HG03575 (cell line): ENCODE measurements around the gene ABCD3.
A peak's percentile ranks its signal among the peaks of the same experiment; 100 is the strongest.
"Not testable (repeated sequence)": the region's sequence is repeated elsewhere in the genome, so short reads cannot be mapped to it uniquely, and the experiment has no call there.

ENCODE experiments used
- ATAC-seq: cut with Tn5 transposase; IDR thresholded peaks from one replicate; pipeline ENCODE4 v1.9.1; 2021; ENCODE audit not compliant: unreplicated experiment, insufficient number of reproducible peaks, low FRiP score; ENCODE audit errors: extremely low read depth

The ABCD3 gene

DNA sequence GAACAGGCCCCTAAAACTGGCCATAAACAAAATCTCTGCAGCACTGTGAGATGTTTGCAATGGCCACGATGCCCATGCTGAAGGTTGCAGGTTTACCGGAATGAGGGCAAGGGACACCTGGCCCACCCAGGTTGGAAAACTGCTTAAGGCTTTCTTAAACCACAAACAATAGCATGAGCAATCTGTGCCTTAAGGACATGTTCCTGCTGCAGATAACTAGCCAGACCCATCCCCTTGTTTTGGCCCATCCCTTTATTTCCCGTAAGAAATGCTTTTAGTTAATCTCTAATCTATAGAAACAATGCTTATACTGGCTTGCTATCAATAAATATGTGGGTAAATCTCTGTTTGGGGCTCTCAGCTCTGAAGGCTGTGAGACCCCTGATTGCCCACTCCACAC lies 26.6 kb downstream of the ABCD3 start:
- ATAC-seq = not testable (repeated sequence)

DNA sequence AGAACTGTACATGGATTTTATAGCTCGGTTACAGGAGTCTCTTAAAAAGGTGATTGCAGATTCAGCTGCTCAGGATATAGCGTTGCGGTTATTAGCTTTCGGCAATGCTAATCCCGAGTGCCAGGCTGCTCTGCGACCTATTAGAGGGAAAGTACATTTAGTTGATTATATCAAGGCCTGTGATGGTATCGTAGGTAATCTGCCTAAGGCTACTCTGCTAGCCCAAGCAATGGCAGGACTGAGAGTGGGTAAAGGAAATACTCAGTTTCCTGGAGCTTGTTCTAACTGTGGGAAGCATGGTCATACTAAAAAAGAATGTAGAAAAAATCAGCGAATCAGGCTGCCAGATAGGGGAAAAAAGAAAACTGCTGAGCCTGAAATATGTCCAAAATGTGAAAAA lies 27.5 kb downstream of the ABCD3 start:
- ATAC-seq = not testable (repeated sequence)

- not testable (repeated sequence) for ATAC-seq
Measured at GRCh38 chr1:94446177-94446576, 28.0 kb downstream of the ABCD3 start.

DNA sequence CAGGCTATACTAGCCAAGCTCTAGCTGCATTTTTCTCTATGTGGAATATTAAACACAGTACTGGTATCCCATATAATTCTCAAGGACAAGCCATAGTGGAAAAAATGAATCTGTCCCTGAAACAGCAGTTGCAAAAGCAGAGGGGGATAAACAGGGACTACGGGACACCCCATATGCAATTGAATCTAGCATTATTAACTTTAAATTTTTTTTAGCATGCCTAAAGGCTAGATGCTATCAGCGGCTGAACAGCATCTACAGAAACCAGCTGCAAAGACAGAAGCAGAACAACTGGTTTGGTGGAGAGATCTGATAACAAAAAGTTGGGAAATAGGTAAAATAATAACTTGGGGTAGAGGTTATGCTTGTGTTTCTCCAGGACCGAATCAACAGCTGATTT lies 30.6 kb downstream of the ABCD3 start:
- ATAC-seq = not testable (repeated sequence)

DNA sequence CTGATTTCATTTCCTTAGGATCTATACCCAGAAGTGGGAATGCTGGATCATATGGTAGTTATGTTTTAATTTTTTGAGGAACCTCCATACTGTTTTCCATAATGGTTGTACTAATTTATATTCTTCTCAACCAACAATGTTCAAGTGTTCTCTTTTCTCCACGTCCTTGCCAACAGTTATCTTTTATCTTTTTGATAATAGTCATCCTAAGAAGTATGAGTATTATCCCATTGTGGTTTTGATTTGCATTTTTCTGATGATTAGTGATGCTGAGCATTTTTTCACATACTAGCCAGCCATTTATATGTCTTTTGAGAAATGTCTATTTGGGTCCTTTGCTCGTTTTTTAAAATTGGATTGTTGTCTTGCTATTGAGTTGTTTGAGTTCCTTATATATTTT lies 38.5 kb downstream of the ABCD3 start:
- no peak for ATAC-seq

- no peak for ATAC-seq
Measured at GRCh38 chr1:94462606-94463005, 44.4 kb downstream of the ABCD3 start.

GRCh38 chr1:94463056-94463764 lies 45.0 kb downstream of the ABCD3 start:
- no peak for ATAC-seq

DNA sequence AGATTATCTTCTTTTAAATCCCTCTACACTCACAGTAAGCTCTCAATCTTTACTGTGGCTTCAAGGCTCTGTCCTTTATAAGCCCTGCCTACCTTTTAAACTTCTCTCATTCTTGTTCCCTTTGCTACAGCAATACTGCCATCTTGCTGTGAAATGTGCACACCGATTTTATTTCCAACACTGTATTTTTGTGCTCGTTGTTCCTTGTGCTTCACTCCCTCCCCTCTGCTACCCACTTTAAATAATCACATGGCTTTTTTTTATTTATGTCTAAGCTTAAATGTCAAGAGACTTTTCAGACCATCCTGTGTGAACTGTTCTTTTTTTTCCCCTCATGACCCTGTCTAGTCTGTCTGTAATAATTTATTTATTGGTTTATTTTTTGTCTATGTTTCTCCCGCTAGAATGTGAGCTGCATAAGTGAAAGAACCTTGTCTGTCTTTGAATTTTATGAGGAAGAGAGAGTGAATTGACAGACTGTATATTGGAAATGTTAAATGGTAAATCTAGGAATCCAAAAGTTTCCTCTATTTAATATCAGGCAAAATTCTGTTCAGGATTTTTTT lies 45.7 kb downstream of the ABCD3 start:
- no peak for ATAC-seq

GRCh38 chr1:94468708-94469107 lies 50.5 kb downstream of the ABCD3 start:
- ATAC-seq = no peak

DNA sequence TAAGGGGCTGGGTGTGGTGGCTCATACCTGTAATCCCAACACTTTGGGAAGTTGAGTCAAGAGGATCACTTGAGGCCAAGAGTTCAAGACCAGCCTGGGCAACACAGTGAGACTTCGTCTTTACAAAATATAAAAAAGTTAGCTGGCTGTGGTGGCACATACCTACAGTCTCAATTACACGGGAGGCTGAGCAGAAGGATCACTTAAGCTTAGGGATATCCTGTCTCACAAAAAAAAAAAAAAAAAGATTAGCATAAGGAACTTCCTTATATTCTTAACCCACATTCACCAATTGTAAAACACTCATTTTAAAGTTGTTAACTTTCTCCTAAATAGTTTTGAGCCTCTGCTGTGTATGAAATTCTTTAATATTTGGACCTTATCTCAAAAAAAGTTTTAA lies 53.1 kb downstream of the ABCD3 start:
- no peak for ATAC-seq

DNA sequence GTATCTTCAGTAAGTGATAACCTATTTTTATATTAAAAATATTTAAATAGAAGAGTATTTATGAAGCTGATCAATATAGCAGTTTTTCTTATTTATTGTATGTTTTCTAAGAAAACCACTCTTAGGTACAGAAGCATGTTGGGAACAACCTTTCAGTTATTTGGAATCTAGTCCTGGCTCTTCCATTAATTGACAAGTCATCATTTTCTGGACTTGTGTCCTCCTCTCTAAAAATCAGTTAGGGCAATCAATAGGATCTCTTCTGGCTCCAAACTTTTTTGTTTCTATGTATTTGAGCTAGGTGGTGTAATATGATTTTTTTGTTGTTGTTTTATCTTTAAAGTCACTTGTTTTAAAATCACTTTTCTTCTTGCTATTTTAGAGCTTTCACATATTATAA lies 57.0 kb downstream of the ABCD3 start:
- no peak for ATAC-seq

DNA sequence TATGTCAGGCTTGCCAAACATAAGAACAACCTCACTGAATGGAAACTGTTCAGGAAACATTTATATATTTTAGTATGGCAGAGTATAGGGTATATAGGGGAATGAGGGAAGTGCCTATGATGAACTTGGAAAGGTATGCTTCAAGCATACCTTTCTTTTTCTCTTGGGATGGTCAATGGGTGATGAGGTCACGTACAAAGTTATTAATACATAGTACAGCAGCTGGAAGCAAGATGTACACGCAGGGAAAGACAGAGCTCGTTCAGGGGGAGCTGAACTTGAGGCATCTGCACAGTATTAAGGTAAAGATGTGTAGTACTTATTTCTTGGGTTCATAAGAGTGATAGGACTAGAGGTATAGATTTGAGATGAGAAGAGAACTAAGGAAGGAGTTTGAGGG lies 61.5 kb downstream of the ABCD3 start:
- no peak for ATAC-seq

- ATAC-seq = peak; percentile 76
Measured at GRCh38 chr1:94481473-94481933, 63.3 kb downstream of the ABCD3 start.

- ATAC-seq = no peak
Measured at GRCh38 chr1:94486990-94487389, 68.8 kb downstream of the ABCD3 start.

GRCh38 chr1:94490556-94490955 lies 72.4 kb downstream of the ABCD3 start:
- ATAC-seq = no peak

DNA sequence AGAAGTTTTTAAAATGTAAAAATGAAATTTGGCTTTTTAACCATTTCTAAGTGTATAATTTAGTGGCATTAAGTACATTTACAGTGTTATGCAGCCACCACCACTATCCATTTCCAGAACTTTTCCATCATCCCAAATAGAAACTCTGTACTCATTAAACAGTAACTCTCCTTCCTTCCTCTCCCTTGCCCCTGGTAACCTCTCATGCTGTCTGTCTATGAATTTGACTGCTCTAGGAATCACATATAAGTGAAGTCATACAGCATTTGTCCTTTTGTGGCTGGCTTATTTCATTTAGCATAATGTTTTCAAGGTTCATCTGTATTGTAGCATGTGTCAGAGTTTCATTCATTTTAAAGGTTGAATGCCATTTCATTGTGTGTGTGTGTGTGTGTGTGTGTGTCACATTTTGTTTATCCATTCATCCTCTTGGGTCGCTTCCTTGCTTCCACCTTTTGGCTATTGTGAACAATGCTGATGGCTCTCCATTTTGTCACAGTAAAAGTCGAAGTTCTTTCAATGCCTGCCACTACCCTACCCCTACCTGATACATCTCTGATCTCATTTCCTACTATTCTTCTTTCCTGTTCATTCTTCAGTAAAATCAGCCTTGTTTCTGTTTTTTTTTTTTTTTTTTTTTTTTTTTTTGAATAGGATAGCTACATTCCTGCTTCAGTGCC lies 78.0 kb downstream of the ABCD3 start:
- no peak for ATAC-seq

- ATAC-seq = no peak
Measured at GRCh38 chr1:94501426-94501825, 83.2 kb downstream of the ABCD3 start.

- no peak for ATAC-seq
Measured at GRCh38 chr1:94501935-94502334, 83.7 kb downstream of the ABCD3 start.

- no peak for ATAC-seq
Measured at GRCh38 chr1:94503153-94503552, 85.0 kb downstream of the ABCD3 start.

GRCh38 chr1:94504601-94505000 lies 86.4 kb downstream of the ABCD3 start:
- no peak for ATAC-seq
